ENCODE measurements around the gene RBM11.
A peak's percentile ranks its signal among the peaks of the same experiment; 100 is the strongest.

The RBM11 gene

DNA sequence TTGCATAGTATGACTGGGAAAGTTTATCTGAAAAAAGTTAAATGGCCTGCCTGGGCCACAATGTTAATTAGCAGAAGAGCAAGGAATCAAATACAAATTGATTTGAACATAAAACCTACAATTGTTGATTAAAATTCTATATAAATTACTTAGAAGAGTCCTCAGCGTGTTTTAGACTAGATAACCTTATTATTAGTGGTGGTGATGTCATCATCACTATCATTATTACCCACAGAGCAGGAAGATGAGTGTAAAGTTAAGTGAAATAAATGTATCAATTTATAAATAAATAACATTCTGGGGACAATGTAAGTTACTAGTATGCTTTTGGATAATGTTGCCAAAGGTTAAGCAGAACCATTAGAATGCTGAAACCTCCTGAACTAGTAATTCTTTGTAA, 46.1 kb downstream of the RBM11 start:
- POLR2A ChIA-PET: no interaction called here

DNA sequence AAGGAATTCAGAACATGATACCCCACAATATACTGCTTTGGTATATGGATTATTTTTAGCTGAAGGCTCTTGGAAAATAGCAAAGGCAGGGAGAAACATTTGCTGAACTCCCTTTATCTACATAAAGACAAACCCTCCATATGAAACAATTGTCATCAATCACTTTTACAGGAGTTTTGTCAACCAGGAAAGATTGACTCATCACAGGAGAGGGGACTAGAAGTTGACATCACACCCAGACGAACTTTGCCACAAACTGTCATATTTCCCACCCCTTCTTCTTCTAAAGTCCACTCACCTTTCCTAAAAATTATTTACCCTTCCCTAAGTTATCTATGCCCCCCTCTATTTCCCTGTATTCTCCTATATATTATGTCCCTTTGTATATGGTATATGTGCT, 47.9 kb downstream of the RBM11 start:
- TF ChIP-seq WT1 (tag by site-specific recombination; IDR thresholded peaks at IDR 0.05) (no peak), ZNF175 (tag by site-specific recombination; IDR thresholded peaks at IDR 0.05) (no peak), ZFP37 (tag by site-specific recombination; IDR thresholded peaks at IDR 0.05) (peak; percentile 12; the same call in 1 of the 2 replicates), ZNF521 (tag by site-specific recombination; IDR thresholded peaks at IDR 0.05) (no peak)
- Histone ChIP-seq H3K4me1 (ENCODE audit: control insufficient read depth, insufficient read depth, low read length) (peaks cover 7% of the 10 kb centered on the region), H3K27ac (ENCODE audit: extremely low read depth, low read depth, low read length) (no peak overlapping the region), H3K36me3 (ENCODE audit: control insufficient read depth in 2 of 2, insufficient read depth in 1 of 2, low read length in 2 of 2) (no peaks in the 10 kb centered on the region), H3K4me3 (ENCODE audit: low read depth, low read length) (no peak overlapping the region), H3K9me3 (ENCODE audit: control insufficient read depth, insufficient read depth, low read depth, low read length) (no peaks in the 10 kb centered on the region)
- ChIA-PET POLR2A (no interaction called here), CTCF (interaction anchor here (0.6 kb wide), 2 partner anchors 62 to 1065 kb away, joined by 3 read pairs; no protein-coding TSS in a partner anchor)

More for the DNA sequence above, 46.1 kb downstream of the RBM11 start:
- no peak overlapping the region for H3K27ac ChIP-seq (ENCODE audit: extremely low read depth, low read depth, low read length)
- peaks cover 7% of the 10 kb centered on the region for H3K4me1 ChIP-seq (ENCODE audit: control insufficient read depth, insufficient read depth, low read length)
- TF ChIP-seq, protein P1, sequence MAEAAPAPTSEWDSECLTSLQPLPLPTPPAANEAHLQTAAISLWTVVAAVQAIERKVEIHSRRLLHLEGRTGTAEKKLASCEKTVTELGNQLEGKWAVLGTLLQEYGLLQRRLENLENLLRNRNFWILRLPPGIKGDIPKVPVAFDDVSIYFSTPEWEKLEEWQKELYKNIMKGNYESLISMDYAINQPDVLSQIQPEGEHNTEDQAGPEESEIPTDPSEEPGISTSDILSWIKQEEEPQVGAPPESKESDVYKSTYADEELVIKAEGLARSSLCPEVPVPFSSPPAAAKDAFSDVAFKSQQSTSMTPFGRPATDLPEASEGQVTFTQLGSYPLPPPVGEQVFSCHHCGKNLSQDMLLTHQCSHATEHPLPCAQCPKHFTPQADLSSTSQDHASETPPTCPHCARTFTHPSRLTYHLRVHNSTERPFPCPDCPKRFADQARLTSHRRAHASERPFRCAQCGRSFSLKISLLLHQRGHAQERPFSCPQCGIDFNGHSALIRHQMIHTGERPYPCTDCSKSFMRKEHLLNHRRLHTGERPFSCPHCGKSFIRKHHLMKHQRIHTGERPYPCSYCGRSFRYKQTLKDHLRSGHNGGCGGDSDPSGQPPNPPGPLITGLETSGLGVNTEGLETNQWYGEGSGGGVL (tag by site-specific recombination; IDR thresholded peaks at IDR 0.05): no peak
- TF ChIP-seq, protein P2, sequence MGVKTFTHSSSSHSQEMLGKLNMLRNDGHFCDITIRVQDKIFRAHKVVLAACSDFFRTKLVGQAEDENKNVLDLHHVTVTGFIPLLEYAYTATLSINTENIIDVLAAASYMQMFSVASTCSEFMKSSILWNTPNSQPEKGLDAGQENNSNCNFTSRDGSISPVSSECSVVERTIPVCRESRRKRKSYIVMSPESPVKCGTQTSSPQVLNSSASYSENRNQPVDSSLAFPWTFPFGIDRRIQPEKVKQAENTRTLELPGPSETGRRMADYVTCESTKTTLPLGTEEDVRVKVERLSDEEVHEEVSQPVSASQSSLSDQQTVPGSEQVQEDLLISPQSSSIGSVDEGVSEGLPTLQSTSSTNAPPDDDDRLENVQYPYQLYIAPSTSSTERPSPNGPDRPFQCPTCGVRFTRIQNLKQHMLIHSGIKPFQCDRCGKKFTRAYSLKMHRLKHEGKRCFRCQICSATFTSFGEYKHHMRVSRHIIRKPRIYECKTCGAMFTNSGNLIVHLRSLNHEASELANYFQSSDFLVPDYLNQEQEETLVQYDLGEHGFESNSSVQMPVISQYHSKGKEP (tag by site-specific recombination; IDR thresholded peaks at IDR 0.05): no peak
- TF ChIP-seq ZNF561 (tag by site-specific recombination; IDR thresholded peaks at IDR 0.05; ENCODE audit: borderline replicate concordance): no peak
- no peak for TF ChIP-seq ZNF350 (tag by site-specific recombination; IDR thresholded peaks at IDR 0.05)
- no peak for TF ChIP-seq GFI1B (tag by site-specific recombination; IDR thresholded peaks at IDR 0.05)
- no peak for TF ChIP-seq MZF1 (tag by site-specific recombination; IDR thresholded peaks at IDR 0.05; ENCODE audit: borderline replicate concordance)
- no peak for TF ChIP-seq AEBP2 (tag by site-specific recombination; IDR thresholded peaks at IDR 0.05; ENCODE audit: borderline replicate concordance)
- no peak for TF ChIP-seq ZNF629 (tag by site-specific recombination; IDR thresholded peaks at IDR 0.05)
- TF ChIP-seq ZNF521 (tag by site-specific recombination; IDR thresholded peaks at IDR 0.05): no peak
- no peak for TF ChIP-seq SCRT1 (tag by site-specific recombination; IDR thresholded peaks at IDR 0.05; ENCODE audit: borderline replicate concordance)
- no peak for TF ChIP-seq ZFHX2 (tag by site-specific recombination; conservative IDR thresholded peaks at IDR 0.05)
- H3K36me3 ChIP-seq (ENCODE audit: control insufficient read depth in 2 of 2, insufficient read depth in 1 of 2, low read length in 2 of 2): no peaks in the 10 kb centered on the region
- CTCF ChIA-PET: interaction anchor here (0.6 to 2.7 kb wide), 5 partner anchors 9 to 1221 kb away, joined by 3 to 14 read pairs (median 5); no protein-coding TSS in a partner anchor
- no peaks in the 10 kb centered on the region for H3K9me3 ChIP-seq (ENCODE audit: control insufficient read depth, insufficient read depth, low read depth, low read length)
- H3K4me3 ChIP-seq (ENCODE audit: low read depth, low read length): no peak overlapping the region

- ChIA-PET CTCF (interaction anchor here (0.5 kb wide), 1 partner anchor 15 kb away, joined by 3 read pairs; no protein-coding TSS in a partner anchor), POLR2A (no interaction called here)
- Histone ChIP-seq H3K9me3 (ENCODE audit: control insufficient read depth, insufficient read depth, low read depth, low read length) (no peaks in the 10 kb centered on the region), H3K27ac (ENCODE audit: extremely low read depth, low read depth, low read length) (no peak overlapping the region), H3K4me1 (ENCODE audit: control insufficient read depth, insufficient read depth, low read length) (peaks cover 5% of the 10 kb centered on the region), H3K36me3 (ENCODE audit: control insufficient read depth in 2 of 2, insufficient read depth in 1 of 2, low read length in 2 of 2) (no peaks in the 10 kb centered on the region), H3K4me3 (ENCODE audit: low read depth, low read length) (no peak overlapping the region)
- TF ChIP-seq ZNF148 (tag by site-specific recombination; IDR thresholded peaks at IDR 0.05; ENCODE audit: borderline replicate concordance): no peak
- TF ChIP-seq ZNF280C (tag by site-specific recombination; IDR thresholded peaks at IDR 0.05): no peak
- TF ChIP-seq ZNF837 (tag by site-specific recombination; IDR thresholded peaks at IDR 0.05): no peak
- TF ChIP-seq ZNF146 (tag by site-specific recombination; IDR thresholded peaks at IDR 0.05): no peak
- TF ChIP-seq ZNF133 (tag by site-specific recombination; IDR thresholded peaks at IDR 0.05): no peak
Observed at GRCh38 chr21:14265023-14265422, 49.1 kb downstream of the RBM11 start.
